WTC11 (cell line): Measurements from ENCODE around the gene HOXB6.

Experiments
- AFF4 ChIP-seq: sonication (generic); formaldehyde crosslinking; IDR thresholded peaks from 2 replicates; pipeline ENCODE4 v1.8.1; 2023; ENCODE audit warnings: mild to moderate bottlenecking, missing genetic modification reagents, borderline replicate concordance
- ARID4B ChIP-seq: sonication (generic); formaldehyde crosslinking; IDR thresholded peaks from 2 replicates; pipeline ENCODE4 v1.8.0; 2023; ENCODE audit warnings: missing genetic modification reagents, mild to moderate bottlenecking, borderline replicate concordance
- ATF3 ChIP-seq: sonication (generic); formaldehyde crosslinking; conservative IDR thresholded peaks from 2 replicates; pipeline ENCODE4 v1.8.1; 2022; ENCODE audit warnings: mild to moderate bottlenecking, missing genetic modification reagents
- CREB1 ChIP-seq: sonication (generic); formaldehyde crosslinking; IDR thresholded peaks from 2 replicates; pipeline ENCODE4 v1.8.0; 2023; ENCODE audit warnings: mild to moderate bottlenecking, missing genetic modification reagents
- CTCF ChIP-seq: fragments of 200-600 bp; IDR thresholded peaks from 2 replicates; pipeline ENCODE4 v1.8.0; 2022; ENCODE audit warnings: antibody characterized with exemption
- ESRRA ChIP-seq: sonication (generic); formaldehyde crosslinking; IDR thresholded peaks from 2 replicates; pipeline ENCODE4 v1.8.1; 2022; ENCODE audit warnings: mild to moderate bottlenecking, missing genetic modification reagents, borderline replicate concordance
- FOXK1 ChIP-seq: sonication (generic); formaldehyde crosslinking; IDR thresholded peaks from 2 replicates; pipeline ENCODE4 v1.8.0; 2022; ENCODE audit warnings: mild to moderate bottlenecking, moderate library complexity, missing genetic modification reagents
- NFYB ChIP-seq: sonication (generic); formaldehyde crosslinking; conservative IDR thresholded peaks from 2 replicates; pipeline ENCODE4 v1.8.0; 2022; ENCODE audit warnings: low read depth, missing genetic modification reagents
- NR3C1 ChIP-seq: sonication (generic); formaldehyde crosslinking; conservative IDR thresholded peaks from 2 replicates; pipeline ENCODE4 v1.8.1; 2023; ENCODE audit warnings: low read depth, mild to moderate bottlenecking, missing genetic modification reagents
- SMAD4 ChIP-seq: sonication (generic); formaldehyde crosslinking; IDR thresholded peaks from 2 replicates; pipeline ENCODE4 v1.8.0; 2022; ENCODE audit warnings: mild to moderate bottlenecking, missing genetic modification reagents
- SP1 ChIP-seq: sonication (generic); formaldehyde crosslinking; conservative IDR thresholded peaks from 2 replicates; pipeline ENCODE4 v1.8.1; 2022; ENCODE audit warnings: missing genetic modification reagents
- STAT6 ChIP-seq: sonication (generic); formaldehyde crosslinking; conservative IDR thresholded peaks from 2 replicates; pipeline ENCODE4 v1.8.1; 2023; ENCODE audit warnings: mild to moderate bottlenecking, low read depth, missing genetic modification reagents, moderate library complexity
- ZMAT4 ChIP-seq: fragments of 250-450 bp; sonication (Bioruptor Pico); IDR thresholded peaks from 2 replicates; pipeline ENCODE4 v1.9.0; 2021; ENCODE audit warnings: mild to moderate bottlenecking
- ZNF263 ChIP-seq: sonication (generic); formaldehyde crosslinking; IDR thresholded peaks from 2 replicates; pipeline ENCODE4 v1.8.1; 2022; ENCODE audit warnings: low read depth, mild to moderate bottlenecking, moderate library complexity, missing genetic modification reagents

- TF ChIP-seq FOXK1 (no peak), CTCF (no peak), NFYB (CRISPR knock-in tag) (no peak), STAT6 (CRISPR knock-in tag) (no peak), SMAD4 (CRISPR knock-in tag) (no peak), ARID4B (no peak), SP1 (CRISPR knock-in tag) (no peak), ZNF263 (CRISPR knock-in tag) (no peak), AFF4 (no peak), ESRRA (CRISPR knock-in tag) (no peak), NR3C1 (no peak), ATF3 (CRISPR knock-in tag) (no peak), ZMAT4 (CRISPR knock-in tag) (no peak), CREB1 (CRISPR knock-in tag) (no peak)
Measured at GRCh38 chr17:48555258-48556228, 49.2 kb downstream of the HOXB6 start.
